Measurements from ENCODE around the gene EHHADH.

DNA sequence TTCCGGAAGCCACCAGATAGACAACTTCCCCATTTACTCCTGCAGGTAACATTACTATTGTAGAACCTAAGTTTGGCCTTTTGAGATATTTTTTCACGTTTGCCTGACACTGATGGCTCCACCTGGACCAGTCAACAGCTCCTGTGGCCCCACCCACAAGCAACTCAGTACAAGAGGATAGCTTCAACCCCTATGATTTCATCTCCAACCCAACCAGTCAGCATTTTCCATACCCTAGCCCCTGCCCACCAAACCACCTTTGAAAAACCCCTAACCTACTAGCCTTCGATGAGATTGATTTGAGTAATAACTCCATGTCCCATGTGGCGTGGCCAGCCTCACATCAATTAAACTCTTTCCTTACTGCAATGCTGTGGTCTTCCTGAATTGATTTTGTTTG lies 950 bp upstream of the EHHADH start:
- TF ChIP-seq, protein P1, sequence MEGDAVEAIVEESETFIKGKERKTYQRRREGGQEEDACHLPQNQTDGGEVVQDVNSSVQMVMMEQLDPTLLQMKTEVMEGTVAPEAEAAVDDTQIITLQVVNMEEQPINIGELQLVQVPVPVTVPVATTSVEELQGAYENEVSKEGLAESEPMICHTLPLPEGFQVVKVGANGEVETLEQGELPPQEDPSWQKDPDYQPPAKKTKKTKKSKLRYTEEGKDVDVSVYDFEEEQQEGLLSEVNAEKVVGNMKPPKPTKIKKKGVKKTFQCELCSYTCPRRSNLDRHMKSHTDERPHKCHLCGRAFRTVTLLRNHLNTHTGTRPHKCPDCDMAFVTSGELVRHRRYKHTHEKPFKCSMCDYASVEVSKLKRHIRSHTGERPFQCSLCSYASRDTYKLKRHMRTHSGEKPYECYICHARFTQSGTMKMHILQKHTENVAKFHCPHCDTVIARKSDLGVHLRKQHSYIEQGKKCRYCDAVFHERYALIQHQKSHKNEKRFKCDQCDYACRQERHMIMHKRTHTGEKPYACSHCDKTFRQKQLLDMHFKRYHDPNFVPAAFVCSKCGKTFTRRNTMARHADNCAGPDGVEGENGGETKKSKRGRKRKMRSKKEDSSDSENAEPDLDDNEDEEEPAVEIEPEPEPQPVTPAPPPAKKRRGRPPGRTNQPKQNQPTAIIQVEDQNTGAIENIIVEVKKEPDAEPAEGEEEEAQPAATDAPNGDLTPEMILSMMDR (conservative IDR thresholded peaks at IDR 0.05; ENCODE audit: low read length) = no peak
- no peak for TF ChIP-seq EZH2phosphoT487 (IDR thresholded peaks at IDR 0.05; ENCODE audit: borderline replicate concordance)
